DND-41 (cell line): ENCODE measurements around the gene RNF5.

Source experiments
- EZH2 ChIP-seq: IDR thresholded peaks from 3 replicates; pipeline ENCODE4 v1.6.1; 2012; ENCODE audit warnings: borderline replicate concordance, low read depth, mild to moderate bottlenecking, moderate library complexity, low read length, inconsistent platforms; ENCODE audit not compliant: severe bottlenecking
- TF ChIP-seq, protein P1 (sequence below): IDR thresholded peaks from 2 replicates; pipeline ENCODE4 v1.5.1; 2012; ENCODE audit warnings: borderline replicate concordance, low read length, moderate library complexity, mild to moderate bottlenecking; ENCODE audit not compliant: poor library complexity, severe bottlenecking; ENCODE audit errors: extremely low read depth

DNA sequence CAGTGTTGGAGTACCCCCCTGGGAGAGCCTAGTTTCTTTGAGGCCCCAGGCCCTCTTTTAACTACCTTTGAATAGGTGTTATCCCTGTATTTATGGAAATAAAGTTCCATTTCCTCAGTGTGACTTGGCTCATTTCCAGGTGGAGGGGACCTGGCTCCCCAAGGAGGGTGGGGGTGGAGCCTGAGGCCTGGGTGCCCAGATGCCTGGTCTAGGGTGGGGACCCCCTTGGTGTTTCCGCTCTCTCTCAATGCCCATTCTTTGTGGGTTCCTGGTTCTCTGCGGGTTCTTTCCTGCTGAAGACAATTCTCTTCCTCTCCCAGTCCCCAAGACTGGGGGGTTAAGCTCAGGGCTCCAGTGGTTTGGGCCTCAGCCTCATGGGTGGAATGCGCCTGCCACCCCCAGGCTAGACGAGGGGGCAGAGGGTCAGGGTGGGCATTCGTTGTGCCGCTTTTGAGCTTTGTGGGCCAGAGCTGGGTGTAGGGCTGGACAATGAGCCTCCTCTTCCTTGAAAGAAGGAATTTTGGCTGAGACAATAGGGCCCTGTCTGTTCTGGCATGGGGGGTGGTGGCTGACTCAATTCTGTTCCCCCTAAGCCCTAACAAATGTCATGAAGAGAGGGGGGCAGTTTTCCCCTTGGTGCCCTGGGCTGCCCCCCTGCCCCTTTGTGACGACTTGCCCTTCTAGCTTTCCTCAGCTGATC is 14.5 kb upstream of the RNF5 start:
- TF ChIP-seq, protein P1, sequence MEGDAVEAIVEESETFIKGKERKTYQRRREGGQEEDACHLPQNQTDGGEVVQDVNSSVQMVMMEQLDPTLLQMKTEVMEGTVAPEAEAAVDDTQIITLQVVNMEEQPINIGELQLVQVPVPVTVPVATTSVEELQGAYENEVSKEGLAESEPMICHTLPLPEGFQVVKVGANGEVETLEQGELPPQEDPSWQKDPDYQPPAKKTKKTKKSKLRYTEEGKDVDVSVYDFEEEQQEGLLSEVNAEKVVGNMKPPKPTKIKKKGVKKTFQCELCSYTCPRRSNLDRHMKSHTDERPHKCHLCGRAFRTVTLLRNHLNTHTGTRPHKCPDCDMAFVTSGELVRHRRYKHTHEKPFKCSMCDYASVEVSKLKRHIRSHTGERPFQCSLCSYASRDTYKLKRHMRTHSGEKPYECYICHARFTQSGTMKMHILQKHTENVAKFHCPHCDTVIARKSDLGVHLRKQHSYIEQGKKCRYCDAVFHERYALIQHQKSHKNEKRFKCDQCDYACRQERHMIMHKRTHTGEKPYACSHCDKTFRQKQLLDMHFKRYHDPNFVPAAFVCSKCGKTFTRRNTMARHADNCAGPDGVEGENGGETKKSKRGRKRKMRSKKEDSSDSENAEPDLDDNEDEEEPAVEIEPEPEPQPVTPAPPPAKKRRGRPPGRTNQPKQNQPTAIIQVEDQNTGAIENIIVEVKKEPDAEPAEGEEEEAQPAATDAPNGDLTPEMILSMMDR, result no peak
- TF ChIP-seq EZH2, result no peak
